GM12878 (cell line): ENCODE measurements around the gene PPIF. TPM values are rescaled to one million over a fixed set of nuclear protein-coding genes. Genes with fewer than 3 reads are reported as not detected.

Experiments used
- ATAC-seq: fragments of 200-7000 bp; cut with Tn5 transposase; 3 replicates; pipeline ENCODE4 v1.9.1; 2020; ENCODE audit warnings: mild to moderate bottlenecking, moderate library complexity
- BruUV-seq: library from RNA; stranded (reverse); fragments of 400-500 nt; replicated peaks from 2 replicates; lab custom pipeline; 2021; lab: Mats Ljungman, UMichigan
- CTCF ChIA-PET: fragments of 300-600 bp; sonication (Branson Sonifier 250); formaldehyde crosslinking; extraction: SDS; loops from one replicate; lab custom pipeline; 2021; ENCODE audit warnings: inconsistent platforms; lab: Yijun Ruan, JAX
- POLR2A ChIA-PET: fragments of 350-600 bp; formaldehyde crosslinking; extraction: SDS; loops from one replicate; lab custom pipeline; 2021; ENCODE audit warnings: inconsistent platforms; lab: Charles Lee
- RAD21 ChIA-PET: fragments of 300-600 bp; sonication (Branson Sonifier 250); formaldehyde crosslinking; loops from one replicate; lab custom pipeline; 2023; ENCODE audit warnings: antibody characterized with exemption; ENCODE audit not compliant: unreplicated experiment; lab: Charles Lee
- SMC1A ChIA-PET: fragments of 300-600 bp; sonication (Branson Sonifier 250); formaldehyde crosslinking; loops from one replicate; lab custom pipeline; 2023; ENCODE audit not compliant: unreplicated experiment, uncharacterized antibody; lab: Charles Lee
- DNase-seq: peaks from one replicate; pipeline ENCODE4 v3.0.0-alpha.2; 2011; ENCODE audit warnings: low read depth, low spot score
- FAIRE-seq: peaks from 3 replicates; lab custom pipeline; 2011; peaks lifted over from hg19 to GRCh38; lab: Jason Lieb, UNC
- H2AFZ ChIP-seq: 2 replicates; pipeline ENCODE4 v1.6.0; 2011; ENCODE audit warnings: low read depth, low read length, control low read depth; ENCODE audit not compliant: control insufficient read depth
- H3K27ac ChIP-seq: 2 replicates; pipeline ENCODE4 v1.5.1; 2011; ENCODE audit warnings: control low read depth; ENCODE audit not compliant: control insufficient read depth, insufficient read depth
- H3K27me3 ChIP-seq, 2 experiments: replicated peaks in 1 of 2; 2 replicates each; pipeline versions ENCODE4 v1.6.0 to v1.6.1; 2011; ENCODE audit warnings: low read length in 1 of 2; ENCODE audit not compliant: control insufficient read depth in 2 of 2, insufficient read depth in 2 of 2
- H3K36me3 ChIP-seq, 2 experiments: 2 replicates each; pipeline ENCODE4 v1.5.1; 2011; ENCODE audit warnings: low read length in 1 of 2; ENCODE audit not compliant: control insufficient read depth in 2 of 2, insufficient read depth in 2 of 2
- H3K4me1 ChIP-seq: 2 replicates; pipeline ENCODE4 v1.6.1; 2011; ENCODE audit warnings: mild to moderate bottlenecking, low read length, moderate library complexity, mixed read lengths; ENCODE audit not compliant: control insufficient read depth, insufficient read depth
- H3K4me2 ChIP-seq: 2 replicates; pipeline ENCODE4 v1.6.0; 2011; ENCODE audit warnings: control low read depth; ENCODE audit not compliant: control insufficient read depth, insufficient read depth
- H3K4me3 ChIP-seq: fragments of 200-600 bp; sonication (generic); 2 replicates; pipeline ENCODE4 v1.5.1; 2016
- H3K79me2 ChIP-seq: 2 replicates; pipeline ENCODE4 v1.6.0; 2011; ENCODE audit warnings: low read length; ENCODE audit not compliant: control insufficient read depth, insufficient read depth
- H3K9ac ChIP-seq: 2 replicates; pipeline ENCODE4 v1.8.0; 2011; ENCODE audit warnings: low read length, control low read depth, mixed read lengths; ENCODE audit not compliant: control insufficient read depth, insufficient read depth
- H3K9me3 ChIP-seq: replicated peaks from 3 replicates; pipeline ENCODE4 v1.5.1; 2011; ENCODE audit warnings: mild to moderate bottlenecking, low read length; ENCODE audit not compliant: control insufficient read depth, insufficient read depth
- H4K20me1 ChIP-seq: 2 replicates; pipeline ENCODE4 v1.6.0; 2011; ENCODE audit not compliant: control insufficient read depth, insufficient read depth
- BACH1 ChIP-seq: fragments of 450-650 bp; IDR thresholded peaks from 2 replicates; pipeline ENCODE4 v1.6.1; 2017; ENCODE audit warnings: mild to moderate bottlenecking, borderline replicate concordance
- BRCA1 ChIP-seq: IDR thresholded peaks from 2 replicates; pipeline ENCODE4 v1.6.1; 2011; ENCODE audit warnings: low read depth, low read length, improper control_type of control experiment
- CHD2 ChIP-seq: IDR thresholded peaks from 2 replicates; pipeline ENCODE4 v1.6.1; 2011; ENCODE audit warnings: low read depth, low read length, improper control_type of control experiment, borderline replicate concordance
- KAT2A ChIP-seq: conservative IDR thresholded peaks from 2 replicates; pipeline ENCODE4 v1.6.1; 2011; ENCODE audit warnings: low read depth, low read length; ENCODE audit not compliant: control insufficient read depth
- NFYB ChIP-seq: IDR thresholded peaks from 2 replicates; pipeline ENCODE4 v1.6.1; 2011; ENCODE audit warnings: low read depth, mild to moderate bottlenecking, low read length, improper control_type of control experiment, moderate library complexity; ENCODE audit not compliant: insufficient read depth
- RCOR1 ChIP-seq: conservative IDR thresholded peaks from 2 replicates; pipeline ENCODE4 v1.6.1; 2012; ENCODE audit warnings: low read depth, low read length, improper control_type of control experiment
- RELA ChIP-seq: fragments of 450-650 bp; IDR thresholded peaks from 2 replicates; pipeline ENCODE4 v1.8.0; 2014; ENCODE audit warnings: borderline replicate concordance; ENCODE audit not compliant: partially characterized antibody
- SIX5 ChIP-seq: IDR thresholded peaks from 2 replicates; pipeline ENCODE4 v1.6.1; 2011; ENCODE audit warnings: mild to moderate bottlenecking, low read depth, low read length, moderate library complexity; ENCODE audit not compliant: severe bottlenecking
- SMAD1 ChIP-seq: fragments of 450-650 bp; IDR thresholded peaks from 2 replicates; pipeline ENCODE4 v1.6.1; 2018; ENCODE audit warnings: mild to moderate bottlenecking, low read depth; ENCODE audit not compliant: partially characterized antibody
- SREBF2 ChIP-seq: IDR thresholded peaks from 2 replicates; pipeline ENCODE4 v1.6.1; 2012; ENCODE audit warnings: mild to moderate bottlenecking, low read length
- TAF1 ChIP-seq: IDR thresholded peaks from 2 replicates; pipeline ENCODE4 v1.6.1; 2011; ENCODE audit warnings: mild to moderate bottlenecking, low read depth, low read length, borderline replicate concordance
- YBX1 ChIP-seq: fragments of 450-650 bp; IDR thresholded peaks from 2 replicates; pipeline ENCODE4 v1.6.1; 2016; ENCODE audit warnings: antibody characterized with exemption
- WGBS: methylation state at CpG from one replicate; pipeline ENCODE4 v1.1.6; 2016; ENCODE audit warnings: low lambda C conversion rate; ENCODE audit not compliant: insufficient replicate concordance, insufficient coverage; ENCODE audit errors: missing lambda C conversion rate; 5-methylcytosine and 5-hydroxymethylcytosine counted together
- in situ Hi-C: fragments of 300-500 bp; cut with MboI; formaldehyde crosslinking; loops from 9 replicates; pipeline ENCODE4 v1.14.3; 2018; ENCODE audit warnings: mixed read lengths
- intact Hi-C: fragments of 100-400 bp; cut with micrococcal nuclease; formaldehyde crosslinking; loops from one replicate; pipeline ENCODE4 v1.14.2; 2022; ENCODE audit not compliant: unreplicated experiment
- polyA plus RNA-seq, 11 experiments: library from polyadenylated mRNA; depleted of rRNA in 4 of 11; unstranded in 6 of 11; stranded (reverse) in 5 of 11; fragments of >200 nt; fragmentation: Nextera tagmentation in 4 of 11; fragmentation: Illumina TruSeq in 1 of 11; extraction: Ambion mirVana in 4 of 11; extraction: Trizol in 1 of 11; gene quantifications; 1 replicate in 1 of 11; 2 replicates in 10 of 11; pipeline versions ENCODE4 v1.2.1 to v1.2.3, GENCODE V29; 2011 to 2016; ENCODE audit warnings: inconsistent platforms in 2 of 11, missing spikeins in 2 of 11, low read depth in 1 of 11
- total RNA-seq, 4 experiments: library from RNA; depleted of rRNA in 3 of 4; stranded (reverse); fragments of >200 nt in 3 of 4; fragmentation: Illumina TruSeq in 1 of 4; extraction: Trizol in 1 of 4; gene quantifications; 2 replicates each; pipeline versions ENCODE4 v1.2.1 to v1.2.3, GENCODE V29; 2013 to 2021
- TF ChIP-seq, protein P1 (sequence below): fragments of 450-650 bp; IDR thresholded peaks from 2 replicates; pipeline ENCODE4 v1.6.1; 2017; ENCODE audit warnings: borderline replicate concordance
- TF ChIP-seq, protein P2 (sequence below): IDR thresholded peaks from 2 replicates; pipeline ENCODE4 v1.6.1; 2012; ENCODE audit warnings: low read depth, low read length, improper control_type of control experiment

PPIF gene
- total and polyA plus RNA-seq, 10 of the 15 experiments (the other 5 are each of a cell fraction or from before 2014, with no cell fraction given) = 28.8 to 180 (median 128) TPM

DNA sequence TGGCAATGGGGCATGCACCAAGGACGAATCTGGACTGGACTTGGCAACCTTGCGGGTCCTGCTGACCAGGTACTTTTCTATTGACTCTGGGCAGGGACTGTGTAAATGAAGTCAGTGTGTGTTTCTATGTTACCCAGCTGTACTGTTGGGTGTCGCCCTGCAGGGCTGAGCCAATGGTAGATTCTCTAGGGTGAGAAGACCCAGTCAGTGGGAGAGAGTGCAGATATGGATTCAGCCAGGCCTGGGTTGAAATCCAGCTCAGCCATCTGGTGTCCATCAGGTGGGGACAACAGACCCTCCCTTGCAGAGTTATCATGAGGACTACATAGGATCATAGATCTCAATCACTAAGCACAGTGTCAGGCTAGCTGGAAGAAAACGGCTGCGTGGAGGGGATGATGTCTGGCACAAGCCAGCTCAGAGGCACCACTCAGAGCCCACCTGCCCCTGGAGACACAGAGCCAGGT, 4.9 kb upstream of the PPIF start:
- Histone ChIP-seq H3K4me3 (no peak overlapping the region), H3K36me3 (no peaks in the 10 kb centered on the region), H3K27ac (no peak overlapping the region), H2AFZ (no peak overlapping the region), H3K79me2 (peaks cover 2% of the 10 kb centered on the region), H3K4me1 (peaks cover 7% of the 10 kb centered on the region), H4K20me1 (no peaks in the 10 kb centered on the region)
- intact Hi-C loops = no loop called here
- ChIA-PET CTCF (interaction anchor here (1.3 kb wide), 1 partner anchor 9 kb away, joined by 3 read pairs; no protein-coding TSS in a partner anchor), SMC1A (interaction anchor here (0.9 to 1.9 kb wide), 2 partner anchors 11 to 18 kb away, joined by 3 to 4 read pairs; no protein-coding TSS in a partner anchor)
- no peak for FAIRE-seq
- no TSS peak for BruUV-seq
- DNase-seq = no peak
- no peak for TF ChIP-seq SMAD1
- TF ChIP-seq, all 136 proteins: peak for 0
- H3K4me2 ChIP-seq = no peak overlapping the region
- ATAC-seq = no peak
- in situ Hi-C loops = no loop called here
- H3K27me3 ChIP-seq = no peaks in the 10 kb centered on the region
- H3K9me3 ChIP-seq = no peaks in the 10 kb centered on the region; the same call in 2 of the 3 replicates
- POLR2A ChIA-PET = interaction anchor here (0.6 kb wide), 1 partner anchor 1332 kb away, joined by 3 read pairs; no protein-coding TSS in a partner anchor
- RAD21 ChIA-PET = no interaction called here
- no peak overlapping the region for H3K9ac ChIP-seq
- WGBS = 83% methylated on average over 5 of the region's 5 CpGs

DNA sequence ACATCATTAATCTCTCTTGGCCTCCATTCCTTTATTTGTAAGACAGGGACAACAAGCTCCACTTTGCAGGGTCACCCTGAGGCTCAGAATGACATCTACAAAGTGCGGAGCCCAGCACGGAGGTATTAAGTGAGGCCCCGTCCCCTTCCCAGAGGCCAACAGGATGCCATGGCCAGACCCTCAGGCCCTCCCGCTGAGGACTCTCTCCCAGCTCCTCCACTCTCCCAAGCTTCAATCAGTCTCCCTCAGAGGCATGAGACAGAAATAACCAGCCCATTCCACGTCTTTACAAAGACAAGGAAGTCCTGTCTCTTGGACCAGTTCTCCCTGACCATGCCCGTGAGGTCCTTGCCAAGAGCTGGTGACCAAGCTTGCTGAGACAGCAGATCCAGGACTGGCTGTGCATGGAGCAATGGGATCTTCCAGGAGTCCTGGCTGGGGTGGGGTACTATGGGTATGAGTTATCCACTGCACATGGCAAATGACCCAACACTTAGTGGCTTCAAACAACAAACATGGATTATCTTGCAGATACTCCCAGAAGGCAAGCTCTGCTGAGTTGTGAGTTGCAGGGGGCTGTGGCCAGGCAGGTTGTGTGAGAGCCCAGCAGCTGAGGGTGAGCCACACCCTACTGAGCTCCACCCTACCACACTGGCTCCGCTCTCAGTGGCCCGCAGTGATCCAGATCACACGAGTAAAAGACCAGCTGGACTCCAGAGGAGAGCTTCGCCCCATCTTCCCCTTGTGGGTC, 4.3 kb upstream of the PPIF start:
- no peaks in the 10 kb centered on the region for H3K36me3 ChIP-seq
- no peak overlapping the region for H3K9ac ChIP-seq
- peaks cover 9% of the 10 kb centered on the region for H3K79me2 ChIP-seq
- ChIA-PET POLR2A (interaction anchor here (0.6 kb wide), 1 partner anchor 1333 kb away, joined by 3 read pairs; no protein-coding TSS in a partner anchor), RAD21 (interaction anchor here (3.5 kb wide), 1 partner anchor 76 kb away, joined by 8 read pairs; no protein-coding TSS in a partner anchor), SMC1A (interaction anchor here (0.9 to 1.9 kb wide), 2 partner anchors 11 to 19 kb away, joined by 3 to 4 read pairs; no protein-coding TSS in a partner anchor), CTCF (interaction anchor here (1.3 kb wide), 1 partner anchor 10 kb away, joined by 3 read pairs; no protein-coding TSS in a partner anchor)
- H3K27me3 ChIP-seq = no peaks in the 10 kb centered on the region
- no peak overlapping the region for H3K27ac ChIP-seq
- no peak overlapping the region for H3K4me2 ChIP-seq
- ATAC-seq (no peak), FAIRE-seq (no peak), DNase-seq (no peak)
- 75% methylated on average over 10 of the region's 10 CpGs for WGBS
- no TSS peak for BruUV-seq
- no peak overlapping the region for H2AFZ ChIP-seq
- no peak overlapping the region for H3K4me3 ChIP-seq
- H3K9me3 ChIP-seq = no peaks in the 10 kb centered on the region
- intact Hi-C loops = no loop called here
- H4K20me1 ChIP-seq = no peaks in the 10 kb centered on the region
- peaks cover 7% of the 10 kb centered on the region for H3K4me1 ChIP-seq
- in situ Hi-C loops = no loop called here
- no peak for TF ChIP-seq RCOR1
- TF ChIP-seq SIX5 = no peak
- TF ChIP-seq KAT2A = no peak
- TF ChIP-seq RELA = no peak
- no peak for TF ChIP-seq NFYB
- no peak for TF ChIP-seq SREBF2
- no peak for TF ChIP-seq TAF1
- TF ChIP-seq BRCA1 = no peak
- no peak for TF ChIP-seq YBX1
- TF ChIP-seq BACH1 = no peak
- TF ChIP-seq, protein P1, sequence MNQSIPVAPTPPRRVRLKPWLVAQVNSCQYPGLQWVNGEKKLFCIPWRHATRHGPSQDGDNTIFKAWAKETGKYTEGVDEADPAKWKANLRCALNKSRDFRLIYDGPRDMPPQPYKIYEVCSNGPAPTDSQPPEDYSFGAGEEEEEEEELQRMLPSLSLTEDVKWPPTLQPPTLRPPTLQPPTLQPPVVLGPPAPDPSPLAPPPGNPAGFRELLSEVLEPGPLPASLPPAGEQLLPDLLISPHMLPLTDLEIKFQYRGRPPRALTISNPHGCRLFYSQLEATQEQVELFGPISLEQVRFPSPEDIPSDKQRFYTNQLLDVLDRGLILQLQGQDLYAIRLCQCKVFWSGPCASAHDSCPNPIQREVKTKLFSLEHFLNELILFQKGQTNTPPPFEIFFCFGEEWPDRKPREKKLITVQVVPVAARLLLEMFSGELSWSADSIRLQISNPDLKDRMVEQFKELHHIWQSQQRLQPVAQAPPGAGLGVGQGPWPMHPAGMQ = no peak
- TF ChIP-seq, protein P2, sequence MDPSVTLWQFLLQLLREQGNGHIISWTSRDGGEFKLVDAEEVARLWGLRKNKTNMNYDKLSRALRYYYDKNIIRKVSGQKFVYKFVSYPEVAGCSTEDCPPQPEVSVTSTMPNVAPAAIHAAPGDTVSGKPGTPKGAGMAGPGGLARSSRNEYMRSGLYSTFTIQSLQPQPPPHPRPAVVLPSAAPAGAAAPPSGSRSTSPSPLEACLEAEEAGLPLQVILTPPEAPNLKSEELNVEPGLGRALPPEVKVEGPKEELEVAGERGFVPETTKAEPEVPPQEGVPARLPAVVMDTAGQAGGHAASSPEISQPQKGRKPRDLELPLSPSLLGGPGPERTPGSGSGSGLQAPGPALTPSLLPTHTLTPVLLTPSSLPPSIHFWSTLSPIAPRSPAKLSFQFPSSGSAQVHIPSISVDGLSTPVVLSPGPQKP = no peak
- TF ChIP-seq CHD2 = no peak
